NCI-H446 (cell line): ENCODE data around the gene TRIM72.
A peak's percentile ranks its signal among the peaks of the same experiment; 100 is the strongest.
"Not testable (repeated sequence)": the region's sequence is repeated elsewhere in the genome, so short reads cannot be mapped to it uniquely, and the experiment has no call there.

Experiments
- DNase-seq, 2 experiments: peaks; one replicate each; lab custom pipeline; 2025; lab: John Stamatoyannopoulos, UW

Gene TRIM72, protein sequence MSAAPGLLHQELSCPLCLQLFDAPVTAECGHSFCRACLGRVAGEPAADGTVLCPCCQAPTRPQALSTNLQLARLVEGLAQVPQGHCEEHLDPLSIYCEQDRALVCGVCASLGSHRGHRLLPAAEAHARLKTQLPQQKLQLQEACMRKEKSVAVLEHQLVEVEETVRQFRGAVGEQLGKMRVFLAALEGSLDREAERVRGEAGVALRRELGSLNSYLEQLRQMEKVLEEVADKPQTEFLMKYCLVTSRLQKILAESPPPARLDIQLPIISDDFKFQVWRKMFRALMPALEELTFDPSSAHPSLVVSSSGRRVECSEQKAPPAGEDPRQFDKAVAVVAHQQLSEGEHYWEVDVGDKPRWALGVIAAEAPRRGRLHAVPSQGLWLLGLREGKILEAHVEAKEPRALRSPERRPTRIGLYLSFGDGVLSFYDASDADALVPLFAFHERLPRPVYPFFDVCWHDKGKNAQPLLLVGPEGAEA

GRCh38 chr16:31213877-31214707 is at the start of gene TRIM72:
Gene TRIM72, plus strand, starts transcription at chr16:31214119. Its CDS starts 620 bp downstream, at chr16:31214739.
- no peak for DNase-seq

DNA sequence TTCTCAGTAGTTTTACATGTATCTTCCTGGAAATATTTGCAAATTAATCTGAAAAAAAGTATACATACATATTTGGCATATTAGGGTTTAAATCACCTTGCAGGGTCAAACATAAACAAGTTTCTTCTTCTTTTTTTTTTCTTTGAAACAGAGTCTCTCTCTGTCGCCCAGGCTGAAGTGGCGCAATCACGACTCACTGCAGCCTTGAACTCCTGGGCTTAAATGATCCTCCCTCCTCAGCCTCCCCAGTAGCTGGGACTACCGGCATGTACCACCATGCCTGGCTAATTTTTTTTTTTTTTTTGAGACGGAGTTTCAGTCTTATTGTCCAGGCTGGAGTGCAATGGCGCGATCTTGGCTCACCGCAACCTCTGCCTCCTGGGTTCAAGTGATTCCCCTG is 46.6 kb upstream of the TRIM72 start:
- DNase-seq: no peak

GRCh38 chr16:31168848-31169247 is 45.1 kb upstream of the TRIM72 start:
- DNase-seq: no peak

DNA sequence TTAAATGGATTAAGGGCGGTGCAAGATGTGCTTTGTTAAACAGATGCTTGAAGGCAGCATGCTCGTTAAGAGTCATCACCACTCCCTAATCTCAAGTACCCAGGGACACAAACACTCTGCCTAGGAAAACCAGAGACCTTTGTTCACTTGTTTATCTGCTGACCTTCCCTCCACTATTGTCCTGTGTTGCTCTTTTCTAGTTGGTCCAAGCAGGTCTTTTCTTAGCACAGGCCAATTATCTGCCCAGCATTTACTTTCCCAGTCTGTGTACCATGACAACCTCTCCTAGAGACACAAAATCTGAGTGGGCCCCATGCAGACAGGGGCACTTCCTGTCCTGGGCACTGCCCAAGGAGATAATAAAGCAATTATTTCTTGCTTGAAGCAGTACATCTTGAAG is 43.9 kb upstream of the TRIM72 start:
- not testable (repeated sequence) for DNase-seq

DNA sequence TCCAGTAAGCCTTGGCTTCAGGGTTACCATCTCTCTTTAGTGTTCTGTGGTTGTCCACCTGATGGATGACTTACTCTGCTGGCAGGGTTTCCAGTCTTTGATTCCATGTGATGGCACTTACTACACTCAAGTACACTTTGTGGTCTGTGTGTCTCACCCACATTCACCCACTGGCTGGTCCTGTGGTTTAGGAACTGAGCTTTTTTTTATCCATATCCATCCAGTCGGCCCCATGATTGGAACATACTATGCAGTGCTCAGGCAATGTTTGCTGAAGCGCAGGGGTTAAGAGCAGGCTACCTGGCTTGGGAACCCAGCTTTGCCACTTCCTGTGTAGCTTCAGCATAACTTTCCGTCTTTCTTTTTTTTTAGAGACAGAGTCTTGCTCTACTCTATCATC is 36.8 kb upstream of the TRIM72 start:
- no peak for DNase-seq

GRCh38 chr16:31179219-31179746 is 34.6 kb upstream of the TRIM72 start:
- DNase-seq: no peak

GRCh38 chr16:31179747-31180459 is 34.0 kb upstream of the TRIM72 start, which contains the start of gene FUS:
Gene FUS, plus strand, starts transcription at chr16:31180139. Its CDS starts 76 bp downstream, at chr16:31180215.
- peak; percentile 90 to 93 for DNase-seq

DNA sequence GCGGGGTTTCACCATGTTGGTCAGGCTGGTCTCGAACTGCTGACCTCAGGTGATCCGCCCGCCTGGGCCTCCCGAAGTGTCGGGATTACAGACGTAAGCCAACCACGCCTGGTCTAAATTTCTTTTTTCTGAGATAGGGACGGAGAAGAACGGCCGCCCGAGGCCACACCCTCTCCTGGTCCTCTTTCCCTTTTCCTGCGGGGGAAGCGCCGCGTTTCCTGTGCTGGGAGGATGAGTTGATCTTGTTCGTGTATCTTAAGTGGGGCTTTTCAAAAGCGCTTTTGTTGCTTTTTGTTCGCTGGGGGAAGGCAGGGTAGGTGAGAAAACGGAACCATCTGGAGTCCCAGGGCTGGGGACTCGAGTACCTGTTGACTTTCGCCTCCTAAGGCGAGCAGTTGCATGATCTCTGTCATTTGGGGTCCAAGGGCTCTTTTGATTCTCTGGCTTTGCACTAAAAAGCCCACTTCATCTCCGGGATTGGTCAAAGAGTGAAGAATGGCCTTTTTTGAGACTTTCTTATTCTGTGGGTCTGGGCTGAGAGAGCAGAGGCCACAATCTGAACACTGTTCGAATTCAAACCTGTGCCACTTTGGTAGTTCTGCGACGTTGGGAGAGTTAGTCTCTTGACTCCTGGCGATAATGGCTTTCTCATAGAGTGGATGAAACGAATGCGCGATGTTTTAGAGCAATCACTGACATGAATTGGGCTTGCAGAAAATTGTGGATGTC is 32.7 kb upstream of the TRIM72 start:
- no peak for DNase-seq

GRCh38 chr16:31182391-31182790 is 31.5 kb upstream of the TRIM72 start:
- no peak for DNase-seq

- DNase-seq: no peak
Observed at GRCh38 chr16:31183432-31184428, 30.2 kb upstream of the TRIM72 start.

GRCh38 chr16:31184888-31185287 is 29.0 kb upstream of the TRIM72 start:
- no peak for DNase-seq

DNA sequence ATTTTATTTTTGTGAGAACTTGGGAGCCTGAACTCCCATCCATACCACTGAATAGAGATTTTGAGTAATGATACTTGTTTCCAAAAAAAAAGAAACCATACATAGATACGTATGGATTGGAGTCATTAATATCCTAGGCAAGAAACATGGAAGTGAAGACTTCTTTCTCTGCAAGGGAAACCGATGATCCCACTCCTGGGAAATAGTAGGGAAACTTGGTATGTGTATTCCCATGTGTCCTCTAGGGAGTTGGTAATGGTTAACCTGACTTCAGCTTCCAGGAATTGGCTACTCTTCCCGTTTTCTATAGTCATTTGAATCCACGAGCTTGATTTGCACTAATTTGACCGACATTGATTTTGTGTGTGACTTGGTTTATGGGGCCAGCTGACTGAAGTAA is 28.6 kb upstream of the TRIM72 start:
- DNase-seq: no peak

DNA sequence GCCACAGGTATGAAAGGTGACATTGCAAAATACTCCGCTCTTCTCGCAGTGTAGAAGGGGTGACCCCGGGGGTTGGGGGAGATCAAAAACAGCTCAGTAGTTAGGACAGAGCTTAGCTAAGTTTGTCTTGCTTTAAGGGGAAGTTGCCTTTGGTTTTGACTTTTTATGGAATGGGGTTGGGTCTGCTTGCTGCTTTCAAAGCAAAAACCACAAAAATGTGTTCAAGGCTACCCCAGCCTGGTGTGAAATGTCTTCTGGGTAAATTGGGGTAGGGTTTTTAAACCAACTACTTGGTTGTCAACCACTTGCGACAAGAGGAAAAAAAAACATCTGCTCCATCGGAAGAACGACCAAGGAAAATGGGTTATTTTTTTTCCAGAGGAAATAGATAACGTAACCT is 27.7 kb upstream of the TRIM72 start:
- no peak for DNase-seq

DNA sequence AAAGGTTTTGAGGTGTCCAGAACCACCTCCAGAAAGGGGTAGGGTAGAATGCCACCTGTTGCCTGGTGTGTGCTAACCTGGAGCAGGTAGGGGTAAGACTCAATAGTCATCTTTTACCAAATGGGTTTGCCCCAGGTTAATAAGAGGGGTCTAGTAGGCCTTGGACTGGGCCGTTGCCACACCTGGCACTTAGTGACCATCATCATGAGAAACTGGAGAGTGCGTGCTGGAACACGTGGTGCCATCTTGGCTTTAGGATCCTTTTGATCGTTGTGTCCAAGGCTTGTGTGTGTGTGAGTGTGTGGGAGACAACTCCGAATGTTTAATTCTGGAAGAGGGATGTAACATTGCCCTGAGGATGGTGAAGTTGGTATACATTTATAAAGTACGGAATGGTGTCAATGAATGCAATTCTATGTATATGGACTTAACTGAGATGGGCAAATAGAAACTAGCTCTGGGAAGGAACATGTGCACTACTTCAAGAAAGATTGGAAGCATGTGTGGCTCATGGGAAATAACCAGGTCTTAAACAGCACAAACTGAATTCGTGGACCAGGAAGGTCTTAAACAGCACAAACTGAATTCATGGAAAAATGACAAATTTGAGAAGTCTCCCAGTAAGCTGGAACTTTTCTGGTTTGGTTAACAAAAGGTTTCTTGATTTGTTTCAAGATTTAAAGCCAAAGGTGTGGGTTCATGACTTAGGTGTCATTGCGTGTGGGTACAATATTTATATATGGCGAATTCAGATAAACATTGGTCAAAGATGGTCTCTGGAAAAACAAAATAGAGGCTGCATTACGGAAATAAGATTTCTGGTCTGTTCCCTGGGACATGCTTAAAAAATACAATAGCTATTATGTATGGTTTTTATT is 26.8 kb upstream of the TRIM72 start:
- no peak for DNase-seq

DNA sequence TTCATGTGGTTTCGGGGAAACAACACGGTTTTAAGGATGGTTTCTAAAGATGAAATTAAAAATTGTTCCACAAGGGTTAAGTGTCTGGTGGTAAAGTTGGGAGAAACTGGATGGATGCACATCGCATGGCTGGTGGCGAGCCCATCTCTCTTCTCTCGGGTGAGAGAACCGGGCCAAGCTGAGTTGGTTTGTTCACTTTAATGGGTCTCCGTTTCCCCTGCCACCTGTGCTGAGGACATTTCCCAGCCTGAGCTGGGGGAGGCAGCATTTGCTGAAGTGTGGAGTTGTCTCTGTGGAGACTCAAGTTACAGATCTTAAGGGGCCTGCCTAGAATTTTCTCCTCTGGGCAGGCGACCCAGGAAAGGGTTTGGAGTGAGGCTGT is 26.1 kb upstream of the TRIM72 start:
- DNase-seq: no peak

DNA sequence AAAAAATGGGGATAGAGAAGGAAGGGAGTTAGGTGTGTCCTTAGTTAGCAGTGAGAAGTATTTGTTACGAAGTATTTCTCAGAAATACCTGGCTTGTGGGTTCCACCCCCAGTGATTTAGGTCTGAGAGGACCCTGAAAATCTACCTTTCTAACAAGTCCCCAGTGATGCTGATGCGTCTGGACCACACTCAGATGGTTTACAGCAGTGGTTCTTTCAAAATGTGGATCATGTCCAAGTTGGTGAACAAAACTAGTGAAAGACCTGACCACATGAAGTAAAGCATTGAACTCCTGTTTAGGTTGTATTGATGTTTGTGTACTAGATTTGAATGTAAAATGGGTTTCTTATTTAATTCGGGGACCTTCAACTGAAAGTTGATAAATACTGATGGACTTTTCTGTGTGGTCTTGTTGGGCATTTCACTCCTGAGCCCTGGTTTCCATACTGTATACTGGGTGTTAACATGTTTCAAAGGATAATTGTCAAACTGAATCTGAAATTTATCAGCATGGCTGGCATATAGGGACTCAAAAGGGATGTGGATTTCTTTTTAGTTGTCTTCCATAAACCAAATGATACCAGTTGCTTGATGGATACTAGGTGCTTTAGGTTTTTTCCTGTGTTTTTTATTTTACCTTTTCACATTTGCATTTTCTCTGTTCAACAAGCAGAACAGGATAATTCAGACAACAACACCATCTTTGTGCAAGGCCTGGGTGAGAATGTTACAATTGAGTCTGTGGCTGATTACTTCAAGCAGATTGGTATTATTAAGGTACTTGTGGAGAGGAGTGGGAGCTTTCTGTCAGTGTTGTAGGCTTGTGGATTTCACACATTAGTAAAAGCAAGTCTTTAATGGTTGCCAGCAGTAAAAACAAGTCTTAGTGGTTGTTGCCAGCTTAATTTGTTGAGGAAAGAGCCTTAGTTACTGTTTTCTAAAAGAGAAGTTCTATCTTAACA is 25.2 kb upstream of the TRIM72 start:
- no peak for DNase-seq

- no peak for DNase-seq
Observed at GRCh38 chr16:31189412-31189778, 24.5 kb upstream of the TRIM72 start.

- no peak for DNase-seq
Observed at GRCh38 chr16:31190061-31190460, 23.9 kb upstream of the TRIM72 start.
